Activated CD4-positive, CD25-positive, alpha-beta regulatory T cell treated with anti-CD3 and anti-CD28 coated beads, Interleukin-2, amount 50 U/mL, for 16 hours (primary cell): ENCODE measurements around the gene BCAS4.

ENCODE experiments used
- DNase-seq: peaks from one replicate; pipeline ENCODE4 v3.0.0-alpha.2; 2020; ENCODE audit warnings: low read depth, low spot score

Gene BCAS4

GRCh38 chr20:50821994-50822393 is 27.1 kb downstream of the BCAS4 start:
- DNase-seq, result no peak

- DNase-seq, result no peak
Observed at GRCh38 chr20:50823319-50823718, 28.5 kb downstream of the BCAS4 start.

DNA sequence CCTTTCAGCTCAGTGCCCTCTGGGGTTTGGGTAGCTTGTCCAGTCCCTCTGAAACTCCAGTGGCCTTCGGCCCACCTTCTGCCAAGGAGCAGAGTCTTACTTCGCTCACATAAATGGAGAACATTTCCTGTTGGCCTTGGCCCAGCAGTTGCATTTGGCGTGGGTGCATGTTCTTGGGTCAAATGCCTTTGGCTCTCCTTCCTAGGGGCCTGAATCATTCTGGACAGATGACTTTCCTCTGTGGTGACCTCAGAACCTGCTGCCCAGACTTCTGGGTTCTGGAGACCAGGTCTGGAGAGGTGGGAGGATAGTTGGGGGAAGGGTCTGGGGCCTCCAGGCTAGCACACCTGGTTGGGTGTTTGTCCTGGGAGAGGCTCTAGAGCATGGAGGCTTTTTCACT is 29.3 kb downstream of the BCAS4 start:
- DNase-seq, result no peak

GRCh38 chr20:50826121-50826520 is 31.3 kb downstream of the BCAS4 start:
- DNase-seq, result no peak

DNA sequence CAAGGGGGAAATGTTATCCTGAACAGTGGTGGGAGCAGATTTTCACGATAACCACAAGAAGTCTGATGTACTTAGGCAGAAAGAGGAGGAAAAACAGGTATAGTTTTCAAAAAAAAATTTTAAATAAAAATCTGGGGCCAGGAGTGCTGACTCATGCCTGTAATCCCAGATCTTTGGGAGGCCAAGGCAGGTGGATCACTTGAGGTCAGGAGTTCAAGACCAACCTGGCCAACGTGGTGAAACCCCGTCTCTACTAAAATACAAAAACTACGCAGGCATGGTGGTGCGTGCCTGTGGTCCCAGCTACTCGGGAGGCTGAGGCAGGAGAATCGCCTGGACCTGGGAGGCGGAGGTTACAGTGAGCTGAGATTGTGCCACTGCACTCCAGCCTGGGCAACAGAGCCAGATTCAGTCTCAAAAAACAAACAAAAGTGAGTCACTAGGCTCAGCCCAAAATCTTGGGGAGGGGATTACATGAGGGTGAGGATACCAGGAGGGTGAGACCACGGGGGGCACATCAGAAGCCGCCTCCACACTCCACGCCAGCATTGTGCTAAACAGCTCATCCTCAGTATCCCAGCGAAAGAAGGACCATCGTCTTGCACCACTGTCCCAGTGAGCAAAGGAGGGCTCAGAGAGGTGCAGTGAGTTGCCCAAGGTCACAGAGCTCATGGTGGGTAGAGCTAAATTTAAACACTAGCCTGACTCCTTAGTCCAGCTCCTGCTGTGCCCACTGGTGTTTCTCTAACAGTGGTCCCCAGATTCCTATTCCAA is 33.7 kb downstream of the BCAS4 start:
- DNase-seq, result no peak

GRCh38 chr20:50831622-50832021 is 36.8 kb downstream of the BCAS4 start:
- DNase-seq, result no peak

- DNase-seq, result no peak
Observed at GRCh38 chr20:50834599-50835005, 39.7 kb downstream of the BCAS4 start.

GRCh38 chr20:50837532-50838321 is 42.9 kb downstream of the BCAS4 start:
- DNase-seq, result no peak

- no peak for DNase-seq
Observed at GRCh38 chr20:50838322-50838625, 43.4 kb downstream of the BCAS4 start.

GRCh38 chr20:50838707-50839385 is 44.0 kb downstream of the BCAS4 start:
- no peak for DNase-seq

- DNase-seq, result no peak
Observed at GRCh38 chr20:50842821-50843220, 48.0 kb downstream of the BCAS4 start.

- no peak for DNase-seq
Observed at GRCh38 chr20:50843331-50844276, 48.7 kb downstream of the BCAS4 start.

DNA sequence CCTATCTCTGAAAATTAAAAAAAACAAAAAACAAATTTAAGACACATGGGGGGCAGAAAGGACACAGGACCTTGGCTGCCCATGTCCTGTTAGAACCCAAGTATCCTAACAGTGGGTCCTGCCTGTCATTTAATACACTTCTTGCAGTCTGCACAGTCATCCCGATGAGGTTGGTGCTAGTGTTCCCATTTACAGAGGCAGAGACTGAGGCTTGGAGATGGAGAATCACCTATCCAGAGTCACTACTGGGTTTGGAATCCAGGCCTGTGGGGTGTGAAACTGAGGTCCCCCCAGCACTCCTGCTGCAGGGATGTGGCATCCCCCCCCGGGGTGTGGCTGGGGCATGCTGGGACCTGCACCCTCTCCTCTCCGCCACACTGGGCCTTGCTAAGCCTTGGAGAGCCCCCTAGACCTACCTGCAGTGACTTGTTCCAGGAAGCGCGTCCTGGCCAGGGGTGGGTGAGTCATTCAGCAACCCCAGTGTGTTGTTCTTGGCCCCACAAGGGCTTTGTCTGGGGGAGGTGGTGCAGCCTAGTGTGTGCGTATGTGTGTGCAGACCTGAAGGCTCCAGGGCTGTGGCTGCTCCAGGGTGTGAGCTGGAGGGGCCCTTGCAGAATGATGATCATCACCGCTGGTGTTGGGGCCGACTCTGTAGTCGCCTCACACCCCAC is 49.7 kb downstream of the BCAS4 start:
- DNase-seq, result no peak

DNA sequence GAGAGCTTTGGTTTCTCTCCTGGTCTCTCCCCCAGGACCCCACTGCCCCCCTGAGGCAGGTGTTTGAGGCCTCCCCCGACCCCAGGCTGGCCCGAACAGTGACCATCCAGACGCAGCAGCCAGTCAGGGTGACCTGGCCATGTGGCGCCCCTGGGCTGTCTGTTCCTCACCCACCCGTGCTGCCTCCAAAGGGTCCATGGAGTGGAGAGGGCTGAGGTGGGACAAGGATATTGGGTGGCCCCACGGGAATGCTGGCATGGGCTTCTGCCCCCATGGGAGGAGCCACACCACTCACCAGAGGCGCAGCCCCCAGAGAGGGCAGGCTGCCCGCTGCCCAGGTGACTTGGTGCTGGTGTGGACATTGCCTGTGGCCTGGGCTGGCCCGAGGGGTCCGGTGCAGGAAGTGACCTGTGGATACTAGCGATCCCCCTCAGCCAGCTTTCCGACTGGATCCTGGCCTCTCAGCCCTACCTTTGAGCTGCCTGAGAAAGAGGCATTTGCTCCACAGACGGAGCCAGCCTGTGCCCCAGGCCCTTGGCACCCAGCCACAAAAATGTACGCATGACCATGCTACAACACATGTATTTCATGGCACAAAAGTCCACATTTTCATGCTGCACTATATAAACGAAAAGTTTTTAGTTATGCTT is 50.8 kb downstream of the BCAS4 start:
- DNase-seq, result no peak

DNA sequence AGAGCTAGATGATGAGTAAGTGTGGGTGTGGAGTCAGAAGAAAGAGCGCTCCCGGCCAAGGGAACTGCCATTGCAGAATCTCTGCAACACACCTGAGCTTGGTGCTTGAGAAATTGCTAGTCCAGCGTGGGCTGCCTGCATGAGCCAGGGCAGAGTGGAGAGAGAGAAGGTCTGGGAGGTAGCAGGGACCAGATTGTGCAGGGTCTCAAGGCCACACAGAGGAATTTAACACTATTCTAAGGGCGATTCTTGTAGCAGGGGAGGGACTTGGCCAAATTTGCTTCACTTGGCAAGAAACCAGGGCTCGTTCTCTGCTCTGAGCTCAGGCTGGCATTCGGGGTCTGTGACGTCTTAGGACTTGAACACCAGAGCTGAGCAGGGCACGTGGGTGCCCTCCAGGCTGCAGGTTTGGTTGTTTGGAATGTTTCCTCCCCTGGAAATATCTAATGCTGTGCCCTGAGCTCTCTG is 53.5 kb downstream of the BCAS4 start:
- no peak for DNase-seq

DNA sequence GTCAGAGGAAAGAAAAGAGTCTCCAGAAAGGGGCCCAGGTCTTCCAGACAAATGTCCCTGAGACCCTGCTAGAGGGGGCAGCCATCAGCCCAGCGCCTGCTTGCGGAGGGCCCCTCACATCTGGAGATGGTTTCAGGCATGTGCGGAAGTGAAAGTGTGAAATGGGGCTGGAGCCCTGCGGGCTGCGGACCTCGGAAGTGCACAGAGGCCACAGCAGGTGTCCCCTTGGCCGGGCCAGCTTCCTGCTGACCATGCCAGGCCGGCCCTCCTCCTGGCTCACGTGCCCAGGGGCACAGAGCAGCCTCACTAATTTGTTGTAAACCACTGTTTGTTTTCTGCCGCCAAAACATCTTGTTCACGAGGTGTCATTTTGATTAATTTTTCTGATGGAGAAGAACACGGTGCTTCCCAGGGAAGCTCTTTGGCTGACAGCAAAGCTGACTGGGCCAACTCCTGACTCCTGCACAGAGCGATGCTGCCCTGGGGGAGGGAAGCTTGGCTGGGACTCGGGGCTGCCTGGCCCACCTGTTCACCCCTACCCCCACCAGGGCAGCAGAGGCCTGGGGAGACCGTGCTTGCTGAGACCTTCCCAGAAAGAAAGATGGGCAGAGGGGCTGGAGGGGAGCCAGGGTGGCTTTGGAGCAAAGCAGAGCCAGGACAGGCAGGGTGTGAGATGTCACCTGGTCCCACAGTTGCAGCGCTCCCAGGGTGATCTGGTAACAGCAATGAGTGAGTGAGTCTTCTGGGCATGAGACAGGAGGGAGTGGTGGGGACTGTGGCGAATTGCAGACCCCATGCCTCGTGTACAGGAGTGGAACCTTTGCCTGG is 54.2 kb downstream of the BCAS4 start:
- no peak for DNase-seq

GRCh38 chr20:50850721-50851286 is 55.9 kb downstream of the BCAS4 start:
- DNase-seq, result no peak

DNA sequence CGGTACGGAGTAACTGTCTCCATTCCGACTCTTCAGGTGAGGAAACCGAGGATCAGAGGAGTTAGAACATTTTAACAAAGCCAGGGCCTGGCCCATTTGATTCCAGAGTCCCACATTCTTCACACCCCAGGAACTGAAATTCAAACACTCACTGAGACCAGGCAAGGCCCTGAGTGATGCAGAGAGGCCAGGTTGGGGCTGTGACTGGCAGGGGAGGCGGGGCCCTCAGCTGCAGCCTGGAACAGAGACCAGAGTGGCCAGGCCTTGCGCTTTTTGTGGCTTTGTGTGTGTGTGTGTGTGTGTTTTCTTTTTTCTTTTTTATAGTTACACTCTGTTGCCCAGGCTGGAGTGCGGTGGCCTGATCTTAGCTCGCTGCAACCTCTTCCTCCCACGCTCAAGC is 57.2 kb downstream of the BCAS4 start:
- no peak for DNase-seq
